Activated CD4-positive, alpha-beta T cell treated with anti-CD3 and anti-CD28 coated beads, Interleukin-2, amount 50 U/mL, for 48 hours (primary cell): Measurements from ENCODE around the gene COBL.

ENCODE experiments used
- DNase-seq, 2 experiments: peaks; one replicate each; pipeline ENCODE4 v3.0.0-alpha.2; 2020

COBL gene

GRCh38 chr7:51306761-51307160 lies 9.8 kb downstream of the COBL start:
- DNase-seq = no peak

- DNase-seq = no peak
Observed at GRCh38 chr7:51304729-51305128, 11.9 kb downstream of the COBL start.

- DNase-seq = no peak
Observed at GRCh38 chr7:51303142-51303525, 13.5 kb downstream of the COBL start.

- no peak for DNase-seq
Observed at GRCh38 chr7:51301806-51302205, 14.8 kb downstream of the COBL start.

- DNase-seq = no peak
Observed at GRCh38 chr7:51300762-51301674, 15.6 kb downstream of the COBL start.

- no peak for DNase-seq
Observed at GRCh38 chr7:51299391-51300133, 17.0 kb downstream of the COBL start.

GRCh38 chr7:51298912-51299311 lies 17.7 kb downstream of the COBL start:
- no peak for DNase-seq

GRCh38 chr7:51297986-51298385 lies 18.6 kb downstream of the COBL start:
- no peak for DNase-seq

GRCh38 chr7:51295440-51296245 lies 21.0 kb downstream of the COBL start:
- DNase-seq = no peak

- DNase-seq = no peak
Observed at GRCh38 chr7:51292596-51292995, 24.0 kb downstream of the COBL start.

GRCh38 chr7:51290702-51291540 lies 25.7 kb downstream of the COBL start:
- DNase-seq = no peak

- no peak for DNase-seq
Observed at GRCh38 chr7:51290304-51290637, 26.3 kb downstream of the COBL start.

GRCh38 chr7:51289623-51290303 lies 26.8 kb downstream of the COBL start:
- DNase-seq = no peak

GRCh38 chr7:51288896-51289622 lies 27.6 kb downstream of the COBL start:
- no peak for DNase-seq

- DNase-seq = no peak
Observed at GRCh38 chr7:51286401-51286800, 30.2 kb downstream of the COBL start.

- DNase-seq = no peak
Observed at GRCh38 chr7:51280156-51280555, 36.5 kb downstream of the COBL start.

- DNase-seq = no peak
Observed at GRCh38 chr7:51279391-51280023, 37.1 kb downstream of the COBL start.

GRCh38 chr7:51278797-51279196 lies 37.8 kb downstream of the COBL start:
- no peak for DNase-seq

GRCh38 chr7:51276967-51277366 lies 39.6 kb downstream of the COBL start:
- DNase-seq = no peak

- DNase-seq = no peak
Observed at GRCh38 chr7:51276091-51276605, 40.5 kb downstream of the COBL start.
